ENCODE data around the gene CELSR3.

GRCh38 chr3:48655063-48655462 lies 7.6 kb downstream of the CELSR3 start:
- TF ChIP-seq CTCF (IDR thresholded peaks at IDR 0.05) (no peak), POLR2A (IDR thresholded peaks at IDR 0.05) (no peak)
